ENCODE data around the gene PCDHB6. TPM values are rescaled to one million over a fixed set of nuclear protein-coding genes. Genes with fewer than 3 reads are reported as not detected.
"Not testable (repeated sequence)": the region's sequence is repeated elsewhere in the genome, so short reads cannot be mapped to it uniquely, and the experiment has no call there.

PCDHB6 gene
- total RNA-seq, 1 experiment from 2014 or later: not detected

DNA sequence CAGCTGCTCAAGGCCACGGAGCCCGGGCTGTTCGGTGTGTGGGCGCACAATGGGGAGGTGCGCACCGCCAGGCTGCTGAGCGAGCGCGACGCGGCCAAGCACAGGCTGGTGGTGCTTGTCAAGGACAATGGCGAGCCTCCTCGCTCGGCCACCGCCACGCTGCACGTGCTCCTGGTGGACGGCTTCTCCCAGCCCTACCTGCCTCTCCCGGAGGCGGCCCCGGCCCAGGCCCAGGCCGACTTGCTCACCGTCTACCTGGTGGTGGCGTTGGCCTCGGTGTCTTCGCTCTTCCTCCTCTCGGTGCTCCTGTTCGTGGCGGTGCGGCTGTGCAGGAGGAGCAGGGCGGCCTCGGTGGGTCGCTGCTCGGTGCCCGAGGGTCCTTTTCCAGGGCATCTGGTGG is 39.3 kb downstream of the PCDHB6 start:
- H3K4me1 Mint-ChIP-seq; H3K4me1 ChIP-seq (ENCODE audit: insufficient read depth, low read length); H3K4ac ChIP-seq (ENCODE audit: low read depth, low read length); H2BK12ac ChIP-seq (ENCODE audit: insufficient read length, low read depth, low read length); H3K56ac ChIP-seq (ENCODE audit: insufficient read length, low read depth, low read length); H3K27me3 ChIP-seq (ENCODE audit: insufficient read depth, low read length); H3K14ac ChIP-seq (ENCODE audit: insufficient read depth, low read length); H3K27me3 Mint-ChIP-seq (ENCODE audit: low read depth); H3K4me2 ChIP-seq (ENCODE audit: insufficient read depth, insufficient read length, low read length); H3K18ac ChIP-seq (ENCODE audit: insufficient read length, low read depth, low read length); H4K91ac ChIP-seq (ENCODE audit: insufficient read length, low read depth, low read length); H3K9me3 ChIP-seq (ENCODE audit: control insufficient read depth, low read depth, low read length); H3K27ac Mint-ChIP-seq; H3K23me2 ChIP-seq (ENCODE audit: insufficient read length, low read depth, low read length, poor library complexity, severe bottlenecking); H3K4me3 Mint-ChIP-seq; H4K8ac ChIP-seq (replicated peaks; ENCODE audit: insufficient read length, low read depth, low read length); H3K23ac ChIP-seq (ENCODE audit: insufficient read length, low read depth, low read length); H2AK5ac ChIP-seq (ENCODE audit: insufficient read length, low read length); H3K27ac ChIP-seq (ENCODE audit: insufficient read length, low read depth, low read length); H2BK15ac ChIP-seq (ENCODE audit: low read depth, low read length); H2BK5ac ChIP-seq (ENCODE audit: insufficient read length, low read length); H3T11ph ChIP-seq (ENCODE audit: low read length); H4K20me1 ChIP-seq (ENCODE audit: control insufficient read depth, insufficient read depth, insufficient read length); H4K5ac ChIP-seq (ENCODE audit: insufficient read length, low read depth, low read length); H3K9ac ChIP-seq (ENCODE audit: extremely low read depth, insufficient read length, low read length); H3K79me2 ChIP-seq (ENCODE audit: insufficient read depth, low read length); H2BK120ac ChIP-seq (ENCODE audit: low read depth, low read length, poor library complexity, severe bottlenecking); H3K79me1 ChIP-seq (ENCODE audit: insufficient read depth, low read depth, low read length, poor library complexity, severe bottlenecking); H2AFZ ChIP-seq (ENCODE audit: low read length); H2BK20ac ChIP-seq (ENCODE audit: low read depth, low read length, poor library complexity, severe bottlenecking); DNase-seq: not testable (repeated sequence)
- WGBS (ENCODE audit: extremely low coverage, insufficient read length, low lambda C conversion rate): no CpG with 5 or more reads among the region's 35 CpGs
- H3K36me3 Mint-ChIP-seq (ENCODE audit: insufficient read depth in 1 of 3, low read depth in 3 of 3): peaks cover 11 to 28% (median 13%) of the 10 kb centered on the region in 3 experiments
- H3K9me3 Mint-ChIP-seq: peaks cover 26 to 27% of the 10 kb centered on the region in 2 experiments

Measured in H9 (cell line).